ENCODE results near the gene CCDC188.
A peak's percentile ranks its signal among the peaks of the same experiment; 100 is the strongest.

The CCDC188 gene

DNA sequence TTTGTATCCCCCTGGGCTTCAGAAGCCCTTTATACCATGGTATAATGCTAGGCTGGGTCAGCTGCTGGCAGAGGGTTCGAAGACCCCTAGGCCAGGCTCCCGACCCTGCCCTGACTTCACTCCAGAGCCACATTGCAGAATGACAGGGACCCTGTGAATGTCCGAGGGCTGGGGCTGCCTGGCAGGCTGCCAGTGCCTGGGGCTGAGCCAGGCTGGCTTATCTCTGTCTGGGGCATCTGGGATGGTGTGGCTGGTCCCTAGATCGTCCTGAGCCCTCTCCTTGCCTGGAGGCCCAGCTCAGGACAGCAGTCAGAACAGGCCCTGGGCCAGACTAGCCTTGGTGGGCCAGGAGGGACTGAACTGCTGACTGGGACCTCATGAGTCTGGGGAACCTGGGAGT lies 15.6 kb downstream of the CCDC188 start:
- Histone ChIP-seq H3K4me3 (ENCODE audit: low read depth, low read length) (no peak overlapping the region), H3K4me1 (ENCODE audit: control insufficient read depth, insufficient read depth, low read length) (peaks cover 5% of the 10 kb centered on the region), H3K36me3 (ENCODE audit: control insufficient read depth in 2 of 2, insufficient read depth in 1 of 2, low read length in 2 of 2) (peaks cover 0 to 34% of the 10 kb centered on the region in 2 experiments; a peak in 1 of 3 replicates), H3K9me3 (ENCODE audit: control insufficient read depth, insufficient read depth, low read depth, low read length) (no peaks in the 10 kb centered on the region), H3K27ac (ENCODE audit: extremely low read depth, low read depth, low read length) (peak overlapping the region; percentile 16; the same call in 1 of the 2 replicates)
- POLR2A ChIA-PET: interaction anchor here (0.9 kb wide), 1 partner anchor 13 kb away, joined by 3 read pairs; no protein-coding TSS in a partner anchor
- CTCF ChIA-PET: interaction anchor here (0.7 to 0.8 kb wide), 3 partner anchors 112 to 162 kb away, joined by 3 to 4 read pairs (median 4); no protein-coding TSS in a partner anchor
- TF ChIP-seq ZBTB20 (tag by site-specific recombination; IDR thresholded peaks at IDR 0.05) (no peak), ZBTB48 (tag by site-specific recombination; IDR thresholded peaks at IDR 0.05) (peak; percentile 91), ZNF843 (tag by site-specific recombination; IDR thresholded peaks at IDR 0.05) (no peak), ZBTB17 (tag by site-specific recombination; IDR thresholded peaks at IDR 0.05) (no peak), ZNF140 (tag by site-specific recombination; IDR thresholded peaks at IDR 0.05) (no peak), ZNF248 (tag by site-specific recombination; IDR thresholded peaks at IDR 0.05) (no peak)

DNA sequence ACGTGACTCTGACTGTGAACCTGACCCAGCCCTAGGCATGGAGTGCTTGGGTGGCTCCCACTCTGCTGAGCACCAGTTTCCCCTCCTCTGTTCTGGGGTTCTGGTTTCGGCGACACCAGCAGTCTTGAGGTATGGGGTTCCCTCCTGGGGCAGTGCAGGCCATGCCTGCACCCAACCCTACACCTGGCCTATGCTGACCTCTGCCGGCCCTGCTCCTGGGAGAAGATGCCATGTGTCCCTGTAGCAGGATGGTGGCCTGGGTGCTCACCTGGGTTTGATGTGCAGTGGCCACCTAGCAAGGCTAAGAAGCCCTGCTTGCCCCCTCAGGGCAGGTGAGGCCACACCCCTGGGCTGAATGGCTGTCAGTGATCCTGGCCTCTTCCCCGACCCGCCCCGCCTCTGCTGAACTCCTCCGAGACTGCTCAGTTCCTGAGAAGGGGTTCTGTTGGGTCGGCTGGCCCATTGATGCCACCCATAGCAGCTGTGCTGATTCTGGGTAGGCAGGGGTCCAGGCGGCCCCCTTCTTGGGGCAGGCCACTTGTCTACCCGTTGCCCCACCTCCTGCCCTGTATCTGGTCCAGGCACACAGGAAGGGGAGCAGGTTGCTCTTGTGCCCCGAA lies 16.8 kb downstream of the CCDC188 start:
- TF ChIP-seq, protein P1, sequence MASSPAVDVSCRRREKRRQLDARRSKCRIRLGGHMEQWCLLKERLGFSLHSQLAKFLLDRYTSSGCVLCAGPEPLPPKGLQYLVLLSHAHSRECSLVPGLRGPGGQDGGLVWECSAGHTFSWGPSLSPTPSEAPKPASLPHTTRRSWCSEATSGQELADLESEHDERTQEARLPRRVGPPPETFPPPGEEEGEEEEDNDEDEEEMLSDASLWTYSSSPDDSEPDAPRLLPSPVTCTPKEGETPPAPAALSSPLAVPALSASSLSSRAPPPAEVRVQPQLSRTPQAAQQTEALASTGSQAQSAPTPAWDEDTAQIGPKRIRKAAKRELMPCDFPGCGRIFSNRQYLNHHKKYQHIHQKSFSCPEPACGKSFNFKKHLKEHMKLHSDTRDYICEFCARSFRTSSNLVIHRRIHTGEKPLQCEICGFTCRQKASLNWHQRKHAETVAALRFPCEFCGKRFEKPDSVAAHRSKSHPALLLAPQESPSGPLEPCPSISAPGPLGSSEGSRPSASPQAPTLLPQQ (tag by site-specific recombination; IDR thresholded peaks at IDR 0.05): no peak
- TF ChIP-seq HOXA7 (CRISPR knock-in tag; IDR thresholded peaks at IDR 0.05; ENCODE audit: borderline replicate concordance): no peak
- no peak for TF ChIP-seq ZNF830 (tag by site-specific recombination; IDR thresholded peaks at IDR 0.05; ENCODE audit: low read depth)
- TF ChIP-seq, protein P2, sequence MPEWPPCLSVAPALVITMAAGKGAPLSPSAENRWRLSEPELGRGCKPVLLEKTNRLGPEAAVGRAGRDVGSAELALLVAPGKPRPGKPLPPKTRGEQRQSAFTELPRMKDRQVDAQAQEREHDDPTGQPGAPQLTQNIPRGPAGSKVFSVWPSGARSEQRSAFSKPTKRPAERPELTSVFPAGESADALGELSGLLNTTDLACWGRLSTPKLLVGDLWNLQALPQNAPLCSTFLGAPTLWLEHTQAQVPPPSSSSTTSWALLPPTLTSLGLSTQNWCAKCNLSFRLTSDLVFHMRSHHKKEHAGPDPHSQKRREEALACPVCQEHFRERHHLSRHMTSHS (tag by site-specific recombination; IDR thresholded peaks at IDR 0.05): no peak
- CTCF ChIA-PET: no interaction called here
- Histone ChIP-seq H3K4me1 (ENCODE audit: control insufficient read depth, insufficient read depth, low read length) (peaks cover 5% of the 10 kb centered on the region), H3K27ac (ENCODE audit: extremely low read depth, low read depth, low read length) (no peak overlapping the region), H3K9me3 (ENCODE audit: control insufficient read depth, insufficient read depth, low read depth, low read length) (no peaks in the 10 kb centered on the region), H3K4me3 (ENCODE audit: low read depth, low read length) (no peak overlapping the region), H3K36me3 (ENCODE audit: control insufficient read depth in 2 of 2, insufficient read depth in 1 of 2, low read length in 2 of 2) (peaks cover 0 to 22% of the 10 kb centered on the region in 2 experiments; a peak in 1 of 3 replicates)
- POLR2A ChIA-PET: no interaction called here

DNA sequence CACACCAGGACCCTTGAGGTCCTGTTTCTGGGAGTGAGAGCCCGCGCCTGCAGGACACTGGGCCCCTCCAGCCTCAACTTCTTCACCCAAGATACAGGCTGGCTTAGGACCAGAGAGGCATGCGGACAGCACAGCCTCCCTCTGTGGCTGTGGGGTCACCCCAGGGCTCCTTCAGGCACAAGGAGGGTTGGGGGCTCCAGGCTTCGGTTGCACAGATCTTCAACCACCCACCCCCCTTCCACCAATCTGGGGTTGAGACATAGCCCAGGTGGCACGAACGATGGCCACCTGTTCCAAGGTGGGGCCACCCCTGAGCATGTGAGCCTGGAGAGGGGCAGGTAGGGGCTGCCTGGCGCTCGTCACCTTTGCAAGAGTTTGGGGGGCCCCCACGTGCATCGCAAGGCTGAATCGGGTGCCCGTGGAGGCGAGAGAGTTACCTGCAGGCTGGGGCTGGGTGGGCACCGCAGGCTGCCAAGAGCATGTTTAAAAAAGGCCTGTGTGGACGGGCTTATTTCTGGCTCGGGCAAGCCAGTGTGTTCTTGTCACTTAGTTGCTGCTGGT lies 18.1 kb downstream of the CCDC188 start:
- POLR2A ChIA-PET: no interaction called here
- Histone ChIP-seq H3K27ac (ENCODE audit: extremely low read depth, low read depth, low read length) (peak overlapping the region; percentile 48; the same call in 1 of the 2 replicates), H3K9me3 (ENCODE audit: control insufficient read depth, insufficient read depth, low read depth, low read length) (no peaks in the 10 kb centered on the region), H3K4me1 (ENCODE audit: control insufficient read depth, insufficient read depth, low read length) (peaks cover 5% of the 10 kb centered on the region), H3K36me3 (ENCODE audit: control insufficient read depth in 2 of 2, insufficient read depth in 1 of 2, low read length in 2 of 2) (peaks cover 0 to 26% of the 10 kb centered on the region in 2 experiments; a peak in 1 of 3 replicates), H3K4me3 (ENCODE audit: low read depth, low read length) (peak overlapping the region; percentile 69)
- CTCF ChIA-PET: no interaction called here
- TF ChIP-seq SETDB1 (IDR thresholded peaks at IDR 0.05; ENCODE audit: insufficient read length, low read length) (no peak), ZNF266 (tag by site-specific recombination; IDR thresholded peaks at IDR 0.05; ENCODE audit: low read depth) (no peak), ZNF2 (tag by site-specific recombination; IDR thresholded peaks at IDR 0.05) (no peak), ZNF16 (tag by site-specific recombination; IDR thresholded peaks at IDR 0.05; ENCODE audit: low read depth) (no peak), ZNF19 (tag by site-specific recombination; IDR thresholded peaks at IDR 0.05; ENCODE audit: low read depth) (no peak), ZNF677 (tag by site-specific recombination; IDR thresholded peaks at IDR 0.05) (no peak), ZNF510 (tag by site-specific recombination; IDR thresholded peaks at IDR 0.05; ENCODE audit: insufficient replicate concordance) (no peak), MZF1 (tag by site-specific recombination; IDR thresholded peaks at IDR 0.05; ENCODE audit: borderline replicate concordance) (no peak), ZNF624 (tag by site-specific recombination; IDR thresholded peaks at IDR 0.05) (no peak), ZNF548 (tag by site-specific recombination; IDR thresholded peaks at IDR 0.05) (no peak), ZNF629 (tag by site-specific recombination; IDR thresholded peaks at IDR 0.05) (no peak), ZNF623 (tag by site-specific recombination; IDR thresholded peaks at IDR 0.05) (no peak)
- TF ChIP-seq, protein P3, sequence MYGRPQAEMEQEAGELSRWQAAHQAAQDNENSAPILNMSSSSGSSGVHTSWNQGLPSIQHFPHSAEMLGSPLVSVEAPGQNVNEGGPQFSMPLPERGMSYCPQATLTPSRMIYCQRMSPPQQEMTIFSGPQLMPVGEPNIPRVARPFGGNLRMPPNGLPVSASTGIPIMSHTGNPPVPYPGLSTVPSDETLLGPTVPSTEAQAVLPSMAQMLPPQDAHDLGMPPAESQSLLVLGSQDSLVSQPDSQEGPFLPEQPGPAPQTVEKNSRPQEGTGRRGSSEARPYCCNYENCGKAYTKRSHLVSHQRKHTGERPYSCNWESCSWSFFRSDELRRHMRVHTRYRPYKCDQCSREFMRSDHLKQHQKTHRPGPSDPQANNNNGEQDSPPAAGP (tag by site-specific recombination; IDR thresholded peaks at IDR 0.05): no peak
- TF ChIP-seq, protein P4, sequence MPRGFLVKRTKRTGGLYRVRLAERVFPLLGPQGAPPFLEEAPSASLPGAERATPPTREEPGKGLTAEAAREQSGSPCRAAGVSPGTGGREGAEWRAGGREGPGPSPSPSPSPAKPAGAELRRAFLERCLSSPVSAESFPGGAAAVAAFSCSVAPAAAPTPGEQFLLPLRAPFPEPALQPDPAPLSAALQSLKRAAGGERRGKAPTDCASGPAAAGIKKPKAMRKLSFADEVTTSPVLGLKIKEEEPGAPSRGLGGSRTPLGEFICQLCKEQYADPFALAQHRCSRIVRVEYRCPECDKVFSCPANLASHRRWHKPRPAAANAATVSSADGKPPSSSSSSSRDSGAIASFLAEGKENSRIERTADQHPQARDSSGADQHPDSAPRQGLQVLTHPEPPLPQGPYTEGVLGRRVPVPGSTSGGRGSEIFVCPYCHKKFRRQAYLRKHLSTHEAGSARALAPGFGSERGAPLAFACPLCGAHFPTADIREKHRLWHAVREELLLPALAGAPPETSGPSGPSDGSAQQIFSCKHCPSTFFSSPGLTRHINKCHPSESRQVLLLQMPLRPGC (tag by site-specific recombination; IDR thresholded peaks at IDR 0.05): no peak
- TF ChIP-seq, protein P5, sequence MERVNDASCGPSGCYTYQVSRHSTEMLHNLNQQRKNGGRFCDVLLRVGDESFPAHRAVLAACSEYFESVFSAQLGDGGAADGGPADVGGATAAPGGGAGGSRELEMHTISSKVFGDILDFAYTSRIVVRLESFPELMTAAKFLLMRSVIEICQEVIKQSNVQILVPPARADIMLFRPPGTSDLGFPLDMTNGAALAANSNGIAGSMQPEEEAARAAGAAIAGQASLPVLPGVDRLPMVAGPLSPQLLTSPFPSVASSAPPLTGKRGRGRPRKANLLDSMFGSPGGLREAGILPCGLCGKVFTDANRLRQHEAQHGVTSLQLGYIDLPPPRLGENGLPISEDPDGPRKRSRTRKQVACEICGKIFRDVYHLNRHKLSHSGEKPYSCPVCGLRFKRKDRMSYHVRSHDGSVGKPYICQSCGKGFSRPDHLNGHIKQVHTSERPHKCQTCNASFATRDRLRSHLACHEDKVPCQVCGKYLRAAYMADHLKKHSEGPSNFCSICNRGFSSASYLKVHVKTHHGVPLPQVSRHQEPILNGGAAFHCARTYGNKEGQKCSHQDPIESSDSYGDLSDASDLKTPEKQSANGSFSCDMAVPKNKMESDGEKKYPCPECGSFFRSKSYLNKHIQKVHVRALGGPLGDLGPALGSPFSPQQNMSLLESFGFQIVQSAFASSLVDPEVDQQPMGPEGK (tag by site-specific recombination; IDR thresholded peaks at IDR 0.05): 0 out of 2 replicates have a peak, but pooled peaks have one; percentile 5
